ENCODE measurements around the gene ARHGAP9.
"Not testable (repeated sequence)": the region's sequence is repeated elsewhere in the genome, so short reads cannot be mapped to it uniquely, and the experiment has no call there.

The ARHGAP9 gene

GRCh38 chr12:57448669-57449068 is 31.0 kb downstream of the ARHGAP9 start:
- Histone ChIP-seq H3K36me3 (ENCODE audit: insufficient read depth, low read depth, low read length) (no peaks in the 10 kb centered on the region), H3K4me3 (ENCODE audit: low read length) (no peak overlapping the region), H3K4me1 (ENCODE audit: insufficient read depth, low read length) (peaks cover 11% of the 10 kb centered on the region), H3K9ac (ENCODE audit: low read depth, low read length) (no peak overlapping the region), H3K27me3 (ENCODE audit: insufficient read depth, low read length) (no peaks in the 10 kb centered on the region), H3K9me3 (ENCODE audit: insufficient read depth, low read depth, low read length) (no peaks in the 10 kb centered on the region), H3K27ac (ENCODE audit: low read length) (no peak overlapping the region)

DNA sequence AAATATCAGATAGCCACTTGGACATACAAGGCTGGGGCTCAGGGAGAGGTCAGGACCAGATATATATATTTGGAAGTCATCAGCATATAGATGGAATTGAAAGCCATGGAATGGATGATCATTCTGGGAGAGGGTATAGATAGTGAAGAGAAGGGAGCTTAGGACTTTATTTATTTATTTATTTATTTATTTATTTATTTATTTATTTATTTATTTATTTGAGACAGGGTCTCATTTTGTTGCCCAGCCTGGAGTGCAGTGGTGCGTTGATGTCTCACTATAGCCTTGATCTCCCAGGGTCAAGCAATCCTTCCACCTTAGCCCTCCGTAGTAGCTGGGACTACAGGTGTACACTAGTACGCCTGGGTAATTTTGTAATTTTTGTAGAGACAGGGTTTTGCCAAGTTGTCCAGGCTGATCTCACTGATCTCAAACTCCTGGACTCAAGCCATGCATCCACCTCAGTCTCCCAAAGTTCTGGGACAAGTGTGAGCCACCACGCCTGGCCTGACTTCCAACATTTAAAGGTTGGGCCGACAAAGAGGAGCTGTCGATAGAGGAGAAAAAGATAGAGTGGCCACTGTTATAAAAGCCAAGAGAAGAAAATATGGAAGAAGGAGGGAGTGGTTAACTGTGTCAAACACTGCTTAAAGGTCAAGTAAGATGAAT is 33.2 kb downstream of the ARHGAP9 start:
- Histone ChIP-seq H3K36me3 (ENCODE audit: insufficient read depth, low read depth, low read length) (no peaks in the 10 kb centered on the region), H3K27me3 (ENCODE audit: insufficient read depth, low read length) (no peaks in the 10 kb centered on the region), H3K9ac (ENCODE audit: low read depth, low read length) (no peak overlapping the region), H3K4me3 (ENCODE audit: low read length) (no peak overlapping the region), H3K9me3 (ENCODE audit: insufficient read depth, low read depth, low read length) (peaks cover 3% of the 10 kb centered on the region), H3K27ac (ENCODE audit: low read length) (no peak overlapping the region), H3K4me1 (ENCODE audit: insufficient read depth, low read length) (no peaks in the 10 kb centered on the region)

GRCh38 chr12:57444744-57445143 is 34.9 kb downstream of the ARHGAP9 start:
- Histone ChIP-seq H3K9me3 (ENCODE audit: insufficient read depth, low read depth, low read length) (peaks cover 4% of the 10 kb centered on the region), H3K4me1 (ENCODE audit: insufficient read depth, low read length) (no peaks in the 10 kb centered on the region), H3K9ac (ENCODE audit: low read depth, low read length) (no peak overlapping the region), H3K36me3 (ENCODE audit: insufficient read depth, low read depth, low read length) (no peaks in the 10 kb centered on the region), H3K27ac (ENCODE audit: low read length) (no peak overlapping the region), H3K27me3 (ENCODE audit: insufficient read depth, low read length) (no peaks in the 10 kb centered on the region), H3K4me3 (ENCODE audit: low read length) (no peak overlapping the region)

- H3K9me3 ChIP-seq (ENCODE audit: insufficient read depth, low read depth, low read length); H3K4me1 ChIP-seq (ENCODE audit: insufficient read depth, low read length); H3K27me3 ChIP-seq (ENCODE audit: insufficient read depth, low read length); H3K27ac ChIP-seq (ENCODE audit: low read length); H3K36me3 ChIP-seq (ENCODE audit: insufficient read depth, low read depth, low read length); H3K4me3 ChIP-seq (ENCODE audit: low read length); H3K9ac ChIP-seq (ENCODE audit: low read depth, low read length): not testable (repeated sequence)
Observed at GRCh38 chr12:57444337-57444736, 35.3 kb downstream of the ARHGAP9 start.

DNA sequence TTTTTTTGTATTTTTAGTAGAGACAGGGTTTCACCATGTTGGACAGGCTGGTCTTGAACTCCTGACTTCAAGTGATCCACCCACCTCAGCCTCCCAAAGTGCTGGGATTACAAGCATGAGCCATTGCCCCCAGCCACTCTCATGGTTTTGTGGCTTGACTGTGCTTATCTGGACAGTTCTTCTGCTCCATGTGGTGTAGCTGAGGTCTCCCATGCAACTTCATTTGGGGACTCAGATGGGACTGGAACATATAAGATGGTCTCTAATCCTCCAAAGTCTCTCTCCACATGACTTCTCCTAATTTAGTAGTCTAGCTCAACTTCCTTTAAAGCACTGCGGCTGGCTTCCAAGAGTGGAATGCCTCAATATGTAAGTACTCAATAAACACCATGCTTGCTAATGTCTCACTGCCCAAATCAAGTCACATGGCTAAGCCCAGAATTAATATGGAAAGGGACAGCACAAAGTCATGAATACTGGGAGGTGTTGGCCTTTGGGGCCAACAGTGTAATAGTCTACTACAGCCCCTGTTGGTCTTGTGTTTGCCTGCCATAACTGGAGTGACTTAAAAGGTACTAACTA is 37.7 kb downstream of the ARHGAP9 start:
- peaks cover 4% of the 10 kb centered on the region for H3K9me3 ChIP-seq (ENCODE audit: insufficient read depth, low read depth, low read length)
- no peaks in the 10 kb centered on the region for H3K27me3 ChIP-seq (ENCODE audit: insufficient read depth, low read length)
- no peaks in the 10 kb centered on the region for H3K4me1 ChIP-seq (ENCODE audit: insufficient read depth, low read length)
- H3K36me3 ChIP-seq (ENCODE audit: insufficient read depth, low read depth, low read length), result no peaks in the 10 kb centered on the region
- H3K9ac ChIP-seq (ENCODE audit: low read depth, low read length), result no peak overlapping the region
- H3K27ac ChIP-seq (ENCODE audit: low read length), result no peak overlapping the region
- no peak overlapping the region for H3K4me3 ChIP-seq (ENCODE audit: low read length)

- not testable (repeated sequence) for H3K4me3 ChIP-seq (ENCODE audit: low read length); H3K27ac ChIP-seq (ENCODE audit: low read length); H3K4me1 ChIP-seq (ENCODE audit: insufficient read depth, low read length); H3K27me3 ChIP-seq (ENCODE audit: insufficient read depth, low read length); H3K9ac ChIP-seq (ENCODE audit: low read depth, low read length); H3K36me3 ChIP-seq (ENCODE audit: insufficient read depth, low read depth, low read length); H3K9me3 ChIP-seq (ENCODE audit: insufficient read depth, low read depth, low read length)
Observed at GRCh38 chr12:57441393-57441792, 38.3 kb downstream of the ARHGAP9 start.

- H3K4me1 ChIP-seq (ENCODE audit: insufficient read depth, low read length), result no peaks in the 10 kb centered on the region
- no peak overlapping the region for H3K4me3 ChIP-seq (ENCODE audit: low read length)
- H3K27me3 ChIP-seq (ENCODE audit: insufficient read depth, low read length), result no peaks in the 10 kb centered on the region
- no peak overlapping the region for H3K27ac ChIP-seq (ENCODE audit: low read length)
- H3K36me3 ChIP-seq (ENCODE audit: insufficient read depth, low read depth, low read length), result no peaks in the 10 kb centered on the region
- H3K9ac ChIP-seq (ENCODE audit: low read depth, low read length), result no peak overlapping the region
- H3K9me3 ChIP-seq (ENCODE audit: insufficient read depth, low read depth, low read length), result peaks cover 4% of the 10 kb centered on the region
Observed at GRCh38 chr12:57439762-57440266, 39.9 kb downstream of the ARHGAP9 start.

DNA sequence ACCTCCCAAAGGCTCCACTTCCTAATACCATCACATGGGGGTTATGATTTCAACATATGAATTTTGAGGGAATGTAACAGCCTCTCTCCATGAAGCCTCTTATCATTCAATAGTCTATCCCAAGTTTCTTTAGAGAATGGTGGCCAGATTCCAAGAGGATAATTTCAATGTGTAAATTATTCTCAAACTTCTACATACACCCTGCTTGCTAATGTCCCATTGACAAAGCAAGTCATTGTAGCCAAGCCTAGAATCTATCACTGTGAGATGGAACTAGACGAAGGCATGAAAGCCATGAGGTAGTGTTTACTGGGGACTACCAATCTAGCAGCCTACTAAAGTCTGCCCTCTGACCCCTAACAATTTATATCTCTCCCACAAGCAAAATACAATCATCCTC is 41.3 kb downstream of the ARHGAP9 start:
- Histone ChIP-seq H3K36me3 (ENCODE audit: insufficient read depth, low read depth, low read length) (no peaks in the 10 kb centered on the region), H3K9me3 (ENCODE audit: insufficient read depth, low read depth, low read length) (peaks cover 4% of the 10 kb centered on the region), H3K4me1 (ENCODE audit: insufficient read depth, low read length) (no peaks in the 10 kb centered on the region), H3K9ac (ENCODE audit: low read depth, low read length) (no peak overlapping the region), H3K27ac (ENCODE audit: low read length) (no peak overlapping the region), H3K27me3 (ENCODE audit: insufficient read depth, low read length) (no peaks in the 10 kb centered on the region), H3K4me3 (ENCODE audit: low read length) (no peak overlapping the region)

DNA sequence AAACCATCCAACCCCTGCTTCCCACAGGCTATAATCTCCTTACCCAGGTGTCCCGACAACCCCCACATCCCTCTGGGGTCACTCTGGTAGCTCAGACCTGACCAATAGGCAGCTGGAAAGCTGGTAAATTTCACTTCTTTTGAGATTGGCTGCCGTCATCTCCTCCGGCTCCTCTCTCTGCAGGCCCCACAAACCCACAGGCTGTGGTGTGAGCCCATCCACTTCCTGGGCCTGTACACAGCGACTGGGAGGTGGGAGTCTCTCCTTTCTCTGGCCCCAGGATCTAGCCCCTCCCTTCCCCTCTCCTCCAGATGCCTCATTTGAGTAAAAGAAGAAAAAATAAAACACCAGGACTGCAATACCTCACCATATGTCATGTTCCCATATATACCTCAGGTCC is 44.4 kb downstream of the ARHGAP9 start:
- H3K9ac ChIP-seq (ENCODE audit: low read depth, low read length), result no peak overlapping the region
- H3K36me3 ChIP-seq (ENCODE audit: insufficient read depth, low read depth, low read length), result no peaks in the 10 kb centered on the region
- H3K9me3 ChIP-seq (ENCODE audit: insufficient read depth, low read depth, low read length), result no peaks in the 10 kb centered on the region
- H3K4me1 ChIP-seq (ENCODE audit: insufficient read depth, low read length), result no peaks in the 10 kb centered on the region; the same call in 1 of the 2 replicates
- H3K27ac ChIP-seq (ENCODE audit: low read length), result no peak overlapping the region
- no peak overlapping the region for H3K4me3 ChIP-seq (ENCODE audit: low read length)
- H3K27me3 ChIP-seq (ENCODE audit: insufficient read depth, low read length), result no peaks in the 10 kb centered on the region

DNA sequence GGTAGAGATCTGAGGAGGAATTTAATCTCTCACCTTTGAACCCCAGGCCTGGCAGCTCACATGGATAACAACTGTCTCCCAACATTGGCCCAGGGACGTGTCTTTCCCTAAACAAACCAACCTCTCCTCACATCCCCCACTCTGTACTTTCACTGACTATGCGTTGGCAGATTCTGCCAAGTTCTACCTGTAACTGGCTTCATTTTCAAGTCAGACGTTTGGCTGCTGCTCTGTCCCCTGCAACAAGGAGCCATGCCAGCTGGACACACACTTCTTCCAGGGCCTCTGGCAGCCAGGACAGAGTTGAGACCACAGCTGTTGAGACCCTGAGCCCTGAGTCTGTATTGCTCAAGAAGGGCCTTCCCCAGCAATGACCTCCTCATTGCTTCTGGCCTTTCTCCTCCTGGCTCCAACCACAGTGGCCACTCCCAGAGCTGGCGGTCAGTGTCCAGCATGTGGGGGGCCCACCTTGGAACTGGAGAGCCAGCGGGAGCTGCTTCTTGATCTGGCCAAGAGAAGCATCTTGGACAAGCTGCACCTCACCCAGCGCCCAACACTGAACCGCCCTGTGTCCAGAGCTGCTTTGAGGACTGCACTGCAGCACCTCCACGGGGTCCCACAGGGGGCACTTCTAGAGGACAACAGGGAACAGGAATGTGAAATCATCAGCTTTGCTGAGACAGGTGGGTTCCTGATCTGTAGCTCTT is 45.0 kb downstream of the ARHGAP9 start, which contains the start of gene INHBC:
TSS of gene INHBC (plus strand) at position 268 of the 707 bp plus-strand sequence. CDS start at position 371, 103 bp downstream.
- H3K9ac ChIP-seq (ENCODE audit: low read depth, low read length), result no peak within 1 kb of the TSS
- no peaks in the 10 kb centered on the region for H3K27me3 ChIP-seq (ENCODE audit: insufficient read depth, low read length)
- no peak within 1 kb of the TSS for H3K4me3 ChIP-seq (ENCODE audit: low read length)
- H3K9me3 ChIP-seq (ENCODE audit: insufficient read depth, low read depth, low read length), result no peaks in the 10 kb centered on the region
- H3K36me3 ChIP-seq (ENCODE audit: insufficient read depth, low read depth, low read length), result no peaks in the 10 kb centered on the region
- peaks cover 3% of the 10 kb centered on the region; the same call in 1 of the 2 replicates for H3K4me1 ChIP-seq (ENCODE audit: insufficient read depth, low read length)
- H3K27ac ChIP-seq (ENCODE audit: low read length), result no peak within 1 kb of the TSS

- Histone ChIP-seq H3K36me3 (ENCODE audit: insufficient read depth, low read depth, low read length) (no peaks in the 10 kb centered on the region), H3K4me1 (ENCODE audit: insufficient read depth, low read length) (peaks cover 4% of the 10 kb centered on the region; the same call in 1 of the 2 replicates), H3K4me3 (ENCODE audit: low read length) (no peak overlapping the region)
Observed at GRCh38 chr12:57433370-57433769, 46.3 kb downstream of the ARHGAP9 start.

More at GRCh38 chr12:57433370-57433769, 46.3 kb downstream of the ARHGAP9 start:
- Histone ChIP-seq H3K27me3 (ENCODE audit: insufficient read depth, low read length) (no peaks in the 10 kb centered on the region), H3K27ac (ENCODE audit: low read length) (no peak overlapping the region), H3K9me3 (ENCODE audit: insufficient read depth, low read depth, low read length) (no peaks in the 10 kb centered on the region), H3K9ac (ENCODE audit: low read depth, low read length) (no peak overlapping the region)

Measured in iPS-20b (cell line).